ENCODE data around the gene ZNF77. TPM values are rescaled to one million over a fixed set of nuclear protein-coding genes. Genes with fewer than 3 reads are reported as not detected.

ZNF77 gene
- total and polyA plus RNA-seq, 10 of the 15 experiments (the other 5 are each of a cell fraction or from before 2014, with no cell fraction given), result 1.9 to 4.7 (median 3.0) TPM

DNA sequence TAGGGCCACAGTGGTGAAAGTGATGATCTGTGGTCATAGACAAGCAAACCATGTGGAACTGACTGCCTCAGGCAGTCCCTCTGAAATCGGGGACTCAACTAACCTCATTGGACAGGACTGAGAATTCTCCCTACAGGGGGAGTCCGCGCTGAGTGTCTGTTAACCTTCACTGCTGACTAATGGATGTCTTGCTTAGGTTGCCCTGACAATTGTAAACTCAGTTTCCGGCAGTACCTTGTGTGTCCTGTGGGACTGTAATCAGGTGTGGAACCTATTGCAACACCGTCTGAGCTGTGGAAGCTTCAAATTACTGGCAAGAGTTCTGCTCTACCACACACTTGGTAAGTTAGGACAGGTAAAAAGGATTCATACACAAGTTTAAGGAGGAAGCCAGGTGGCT lies 21.8 kb downstream of the ZNF77 start (continued):
- TF ChIP-seq, protein P1, sequence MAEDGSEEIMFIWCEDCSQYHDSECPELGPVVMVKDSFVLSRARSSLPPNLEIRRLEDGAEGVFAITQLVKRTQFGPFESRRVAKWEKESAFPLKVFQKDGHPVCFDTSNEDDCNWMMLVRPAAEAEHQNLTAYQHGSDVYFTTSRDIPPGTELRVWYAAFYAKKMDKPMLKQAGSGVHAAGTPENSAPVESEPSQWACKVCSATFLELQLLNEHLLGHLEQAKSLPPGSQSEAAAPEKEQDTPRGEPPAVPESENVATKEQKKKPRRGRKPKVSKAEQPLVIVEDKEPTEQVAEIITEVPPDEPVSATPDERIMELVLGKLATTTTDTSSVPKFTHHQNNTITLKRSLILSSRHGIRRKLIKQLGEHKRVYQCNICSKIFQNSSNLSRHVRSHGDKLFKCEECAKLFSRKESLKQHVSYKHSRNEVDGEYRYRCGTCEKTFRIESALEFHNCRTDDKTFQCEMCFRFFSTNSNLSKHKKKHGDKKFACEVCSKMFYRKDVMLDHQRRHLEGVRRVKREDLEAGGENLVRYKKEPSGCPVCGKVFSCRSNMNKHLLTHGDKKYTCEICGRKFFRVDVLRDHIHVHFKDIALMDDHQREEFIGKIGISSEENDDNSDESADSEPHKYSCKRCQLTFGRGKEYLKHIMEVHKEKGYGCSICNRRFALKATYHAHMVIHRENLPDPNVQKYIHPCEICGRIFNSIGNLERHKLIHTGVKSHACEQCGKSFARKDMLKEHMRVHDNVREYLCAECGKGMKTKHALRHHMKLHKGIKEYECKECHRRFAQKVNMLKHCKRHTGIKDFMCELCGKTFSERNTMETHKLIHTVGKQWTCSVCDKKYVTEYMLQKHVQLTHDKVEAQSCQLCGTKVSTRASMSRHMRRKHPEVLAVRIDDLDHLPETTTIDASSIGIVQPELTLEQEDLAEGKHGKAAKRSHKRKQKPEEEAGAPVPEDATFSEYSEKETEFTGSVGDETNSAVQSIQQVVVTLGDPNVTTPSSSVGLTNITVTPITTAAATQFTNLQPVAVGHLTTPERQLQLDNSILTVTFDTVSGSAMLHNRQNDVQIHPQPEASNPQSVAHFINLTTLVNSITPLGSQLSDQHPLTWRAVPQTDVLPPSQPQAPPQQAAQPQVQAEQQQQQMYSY (CRISPR knock-in tag; IDR thresholded peaks at IDR 0.05), result no peak
- TF ChIP-seq NR2C1 (IDR thresholded peaks at IDR 0.05) (no peak), NFYB (IDR thresholded peaks at IDR 0.05; ENCODE audit: insufficient read depth, low read depth, low read length) (no peak), RCOR1 (conservative IDR thresholded peaks at IDR 0.05; ENCODE audit: low read depth, low read length) (no peak), MXI1 (IDR thresholded peaks at IDR 0.05; ENCODE audit: low read depth, low read length) (no peak)

DNA sequence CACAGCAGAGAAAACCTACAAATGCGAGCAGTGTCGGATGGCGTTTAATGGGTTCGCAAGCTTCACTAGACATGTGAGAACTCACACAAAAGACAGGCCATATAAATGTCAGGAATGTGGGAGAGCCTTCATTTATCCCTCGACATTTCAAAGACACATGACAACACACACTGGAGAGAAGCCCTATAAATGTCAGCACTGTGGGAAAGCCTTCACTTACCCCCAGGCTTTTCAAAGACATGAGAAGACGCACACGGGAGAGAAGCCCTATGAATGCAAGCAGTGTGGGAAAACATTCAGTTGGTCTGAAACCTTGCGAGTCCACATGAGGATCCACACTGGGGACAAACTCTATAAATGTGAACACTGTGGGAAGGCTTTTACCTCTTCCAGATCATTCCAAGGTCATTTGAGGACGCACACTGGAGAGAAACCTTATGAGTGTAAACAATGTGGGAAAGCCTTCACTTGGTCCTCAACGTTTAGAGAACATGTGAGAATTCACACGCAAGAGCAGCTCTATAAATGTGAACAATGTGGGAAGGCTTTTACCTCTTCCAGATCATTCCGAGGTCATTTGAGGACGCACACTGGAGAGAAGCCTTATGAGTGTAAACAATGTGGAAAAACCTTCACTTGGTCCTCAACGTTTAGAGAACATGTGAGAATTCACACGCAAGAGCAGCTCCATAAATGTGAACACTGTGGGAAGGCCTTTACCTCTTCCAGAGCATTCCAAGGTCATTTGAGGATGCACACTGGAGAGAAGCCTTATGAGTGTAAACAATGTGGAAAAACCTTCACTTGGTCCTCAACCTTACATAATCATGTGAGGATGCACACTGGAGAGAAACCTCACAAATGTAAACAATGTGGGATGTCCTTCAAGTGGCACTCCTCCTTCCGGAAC lies 27.2 kb downstream of the ZNF77 start:
- no peak overlapping the region for H3K4me2 ChIP-seq (ENCODE audit: control insufficient read depth, insufficient read depth)
- peaks cover 13 to 27% of the 10 kb centered on the region in 2 experiments for H3K36me3 ChIP-seq (ENCODE audit: control insufficient read depth in 2 of 2, insufficient read depth in 2 of 2, low read length in 1 of 2)
- H3K9ac ChIP-seq (ENCODE audit: control insufficient read depth, insufficient read depth, low read length), result no peak overlapping the region
- in situ Hi-C loops (cut with MboI) (no loop called here), intact Hi-C loops (cut with micrococcal nuclease; ENCODE audit: unreplicated experiment) (no loop called here)
- no peaks in the 10 kb centered on the region for H4K20me1 ChIP-seq (ENCODE audit: control insufficient read depth, insufficient read depth)
- ChIA-PET CTCF (no interaction called here), SMC1A (ENCODE audit: uncharacterized antibody, unreplicated experiment) (no interaction called here), RAD21 (ENCODE audit: unreplicated experiment) (no interaction called here), POLR2A (no interaction called here)
- no peaks in the 10 kb centered on the region for H3K4me1 ChIP-seq (ENCODE audit: control insufficient read depth, insufficient read depth, low read length)
- H3K4me3 ChIP-seq, result no peak overlapping the region
- H3K9me3 ChIP-seq (replicated peaks; ENCODE audit: control insufficient read depth, insufficient read depth, low read length), result peaks cover 36% of the 10 kb centered on the region
- DNase-seq (ENCODE audit: low read depth, low spot score) (no peak), ATAC-seq (no peak), FAIRE-seq (no peak)
- H3K79me2 ChIP-seq (ENCODE audit: control insufficient read depth, insufficient read depth, low read length), result no peaks in the 10 kb centered on the region
- H3K27ac ChIP-seq (ENCODE audit: control insufficient read depth, insufficient read depth), result no peak overlapping the region
- TSS peak; percentile 58 for BruUV-seq (replicated peaks)
- H2AFZ ChIP-seq (ENCODE audit: control insufficient read depth, low read depth, low read length), result no peak overlapping the region
- 96% methylated on average over 16 of the region's 16 CpGs for WGBS (ENCODE audit: insufficient coverage, insufficient replicate concordance, low lambda C conversion rate, missing lambda C conversion rate)
- H3K27me3 ChIP-seq (replicated peaks in 1 of 2; ENCODE audit: control insufficient read depth in 2 of 2, insufficient read depth in 2 of 2, low read length in 1 of 2), result no peaks in the 10 kb centered on the region
- TF ChIP-seq ZZZ3 (IDR thresholded peaks at IDR 0.05; ENCODE audit: control insufficient read depth, insufficient read length, low read depth) (no peak), FOXM1 (IDR thresholded peaks at IDR 0.05; ENCODE audit: low read depth, low read length) (no peak)
- TF ChIP-seq, protein P2, sequence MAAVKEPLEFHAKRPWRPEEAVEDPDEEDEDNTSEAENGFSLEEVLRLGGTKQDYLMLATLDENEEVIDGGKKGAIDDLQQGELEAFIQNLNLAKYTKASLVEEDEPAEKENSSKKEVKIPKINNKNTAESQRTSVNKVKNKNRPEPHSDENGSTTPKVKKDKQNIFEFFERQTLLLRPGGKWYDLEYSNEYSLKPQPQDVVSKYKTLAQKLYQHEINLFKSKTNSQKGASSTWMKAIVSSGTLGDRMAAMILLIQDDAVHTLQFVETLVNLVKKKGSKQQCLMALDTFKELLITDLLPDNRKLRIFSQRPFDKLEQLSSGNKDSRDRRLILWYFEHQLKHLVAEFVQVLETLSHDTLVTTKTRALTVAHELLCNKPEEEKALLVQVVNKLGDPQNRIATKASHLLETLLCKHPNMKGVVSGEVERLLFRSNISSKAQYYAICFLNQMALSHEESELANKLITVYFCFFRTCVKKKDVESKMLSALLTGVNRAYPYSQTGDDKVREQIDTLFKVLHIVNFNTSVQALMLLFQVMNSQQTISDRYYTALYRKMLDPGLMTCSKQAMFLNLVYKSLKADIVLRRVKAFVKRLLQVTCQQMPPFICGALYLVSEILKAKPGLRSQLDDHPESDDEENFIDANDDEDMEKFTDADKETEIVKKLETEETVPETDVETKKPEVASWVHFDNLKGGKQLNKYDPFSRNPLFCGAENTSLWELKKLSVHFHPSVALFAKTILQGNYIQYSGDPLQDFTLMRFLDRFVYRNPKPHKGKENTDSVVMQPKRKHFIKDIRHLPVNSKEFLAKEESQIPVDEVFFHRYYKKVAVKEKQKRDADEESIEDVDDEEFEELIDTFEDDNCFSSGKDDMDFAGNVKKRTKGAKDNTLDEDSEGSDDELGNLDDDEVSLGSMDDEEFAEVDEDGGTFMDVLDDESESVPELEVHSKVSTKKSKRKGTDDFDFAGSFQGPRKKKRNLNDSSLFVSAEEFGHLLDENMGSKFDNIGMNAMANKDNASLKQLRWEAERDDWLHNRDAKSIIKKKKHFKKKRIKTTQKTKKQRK (IDR thresholded peaks at IDR 0.05; ENCODE audit: low read depth, low read length), result no peak

All from GM12878 (cell line).